ENCODE results near the gene WDFY4. TPM values are rescaled to one million over a fixed set of nuclear protein-coding genes. Genes with fewer than 3 reads are reported as not detected.

Gene WDFY4
- total RNA-seq, 1 experiment from 2014 or later = not detected

DNA sequence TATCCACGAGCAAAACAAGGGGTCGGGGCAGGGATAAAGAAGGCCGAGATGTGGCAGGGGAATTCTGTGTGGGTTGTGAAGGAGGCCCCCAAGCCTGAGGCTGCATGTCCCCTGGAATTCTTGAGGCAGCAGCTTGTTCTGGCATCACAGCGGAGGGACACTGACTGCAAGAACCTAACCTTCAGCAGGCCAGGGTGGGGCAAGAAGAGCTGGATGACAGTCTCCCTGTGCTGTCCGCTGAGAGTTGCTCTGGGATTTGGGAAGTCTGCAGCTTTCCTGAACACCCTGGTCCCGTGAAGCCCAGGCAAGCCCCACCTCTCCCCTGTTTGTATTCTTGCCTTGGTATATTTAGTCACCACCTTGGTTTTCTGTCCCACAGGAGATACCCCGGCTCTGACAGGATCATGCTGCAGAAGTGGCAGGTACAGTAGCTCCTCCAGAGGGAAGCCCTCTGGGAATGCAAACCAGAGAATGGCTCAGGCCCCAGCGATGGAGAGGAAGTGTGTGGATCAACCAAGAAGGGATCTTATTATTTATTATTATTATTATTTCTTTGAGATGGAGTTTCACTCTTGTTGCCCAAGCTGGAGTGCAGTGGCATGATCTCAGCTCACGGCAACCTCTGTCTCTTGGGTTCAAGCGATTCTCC is 256.9 kb downstream of the WDFY4 start:
- peaks cover 4% of the 10 kb centered on the region; the same call in 1 of the 2 replicates for H3K27me3 Mint-ChIP-seq (ENCODE audit: low read depth)
- Histone ChIP-seq H3K4me1 (ENCODE audit: insufficient read depth, low read length) (no peaks in the 10 kb centered on the region), H2BK12ac (ENCODE audit: insufficient read length, low read depth, low read length) (no peak overlapping the region), H3K4me2 (ENCODE audit: insufficient read depth, insufficient read length, low read length) (no peak overlapping the region), H2BK20ac (ENCODE audit: low read depth, low read length, poor library complexity, severe bottlenecking) (no peak overlapping the region), H4K91ac (ENCODE audit: insufficient read length, low read depth, low read length) (no peak overlapping the region), H3K27ac (ENCODE audit: insufficient read length, low read depth, low read length) (no peak overlapping the region), H3T11ph (ENCODE audit: low read length) (no peak overlapping the region), H3K79me2 (ENCODE audit: insufficient read depth, low read length) (no peaks in the 10 kb centered on the region), H3K14ac (ENCODE audit: insufficient read depth, low read length) (no peak overlapping the region), H2AFZ (ENCODE audit: low read length) (no peak overlapping the region), H2AK5ac (ENCODE audit: insufficient read length, low read length) (no peak overlapping the region), H3K4ac (ENCODE audit: low read depth, low read length) (no peak overlapping the region), H3K56ac (ENCODE audit: insufficient read length, low read depth, low read length) (no peak overlapping the region), H3K9me3 (ENCODE audit: control insufficient read depth, low read depth, low read length) (no peaks in the 10 kb centered on the region), H4K5ac (ENCODE audit: insufficient read length, low read depth, low read length) (no peak overlapping the region), H4K20me1 (ENCODE audit: control insufficient read depth, insufficient read depth, insufficient read length) (no peaks in the 10 kb centered on the region), H4K8ac (replicated peaks; ENCODE audit: insufficient read length, low read depth, low read length) (no peak overlapping the region), H3K23ac (ENCODE audit: insufficient read length, low read depth, low read length) (no peak overlapping the region), H3K18ac (ENCODE audit: insufficient read length, low read depth, low read length) (no peak overlapping the region), H2BK5ac (ENCODE audit: insufficient read length, low read length) (no peak overlapping the region), H2BK120ac (ENCODE audit: low read depth, low read length, poor library complexity, severe bottlenecking) (no peak overlapping the region), H3K9ac (ENCODE audit: extremely low read depth, insufficient read length, low read length) (no peak overlapping the region), H3K23me2 (ENCODE audit: insufficient read length, low read depth, low read length, poor library complexity, severe bottlenecking) (peaks cover 1% of the 10 kb centered on the region), H3K27me3 (ENCODE audit: insufficient read depth, low read length) (no peaks in the 10 kb centered on the region), H2BK15ac (ENCODE audit: low read depth, low read length) (no peak overlapping the region), H3K79me1 (ENCODE audit: insufficient read depth, low read depth, low read length, poor library complexity, severe bottlenecking) (no peaks in the 10 kb centered on the region)
- peaks cover 3 to 8% of the 10 kb centered on the region in 2 experiments; a peak in 3 of 4 replicates for H3K4me1 Mint-ChIP-seq
- TF ChIP-seq, protein P1, sequence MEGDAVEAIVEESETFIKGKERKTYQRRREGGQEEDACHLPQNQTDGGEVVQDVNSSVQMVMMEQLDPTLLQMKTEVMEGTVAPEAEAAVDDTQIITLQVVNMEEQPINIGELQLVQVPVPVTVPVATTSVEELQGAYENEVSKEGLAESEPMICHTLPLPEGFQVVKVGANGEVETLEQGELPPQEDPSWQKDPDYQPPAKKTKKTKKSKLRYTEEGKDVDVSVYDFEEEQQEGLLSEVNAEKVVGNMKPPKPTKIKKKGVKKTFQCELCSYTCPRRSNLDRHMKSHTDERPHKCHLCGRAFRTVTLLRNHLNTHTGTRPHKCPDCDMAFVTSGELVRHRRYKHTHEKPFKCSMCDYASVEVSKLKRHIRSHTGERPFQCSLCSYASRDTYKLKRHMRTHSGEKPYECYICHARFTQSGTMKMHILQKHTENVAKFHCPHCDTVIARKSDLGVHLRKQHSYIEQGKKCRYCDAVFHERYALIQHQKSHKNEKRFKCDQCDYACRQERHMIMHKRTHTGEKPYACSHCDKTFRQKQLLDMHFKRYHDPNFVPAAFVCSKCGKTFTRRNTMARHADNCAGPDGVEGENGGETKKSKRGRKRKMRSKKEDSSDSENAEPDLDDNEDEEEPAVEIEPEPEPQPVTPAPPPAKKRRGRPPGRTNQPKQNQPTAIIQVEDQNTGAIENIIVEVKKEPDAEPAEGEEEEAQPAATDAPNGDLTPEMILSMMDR (conservative IDR thresholded peaks at IDR 0.05) = no peak
- DNase-seq = peak; percentile 20
- no peaks in the 10 kb centered on the region for H3K9me3 Mint-ChIP-seq
- no peak overlapping the region for H3K27ac Mint-ChIP-seq
- no peaks in the 10 kb centered on the region for H3K36me3 Mint-ChIP-seq (ENCODE audit: insufficient read depth in 1 of 3, low read depth in 3 of 3)
- no CpG with 5 or more reads among the region's 10 CpGs for WGBS (ENCODE audit: extremely low coverage, insufficient read length, low lambda C conversion rate)
- H3K4me3 Mint-ChIP-seq = no peak overlapping the region

Data from H9 (cell line).